ENCODE data around the gene VSNL1. TPM values are rescaled to one million over a fixed set of nuclear protein-coding genes. Genes with fewer than 3 reads are reported as not detected.

Gene VSNL1
- total RNA-seq, 1 donor from 2014 or later: 0.13 TPM

GRCh38 chr2:17674817-17675216 lies 134.3 kb downstream of the VSNL1 start:
- no peaks in the 10 kb centered on the region for H3K36me3 ChIP-seq (ENCODE audit: control insufficient read depth, insufficient read depth, low read length)
- DNase-seq (ENCODE audit: low read depth): no peak
- H3K4me3 ChIP-seq (ENCODE audit: low read depth, low read length): no peak overlapping the region
- H3K27me3 ChIP-seq (ENCODE audit: control insufficient read depth, insufficient read depth, low read length): no peaks in the 10 kb centered on the region
- TF ChIP-seq CTCF (IDR thresholded peaks at IDR 0.05; ENCODE audit: insufficient read depth, low read length, poor library complexity, severe bottlenecking): no peak

GRCh38 chr2:17680119-17680518 lies 139.6 kb downstream of the VSNL1 start:
- DNase-seq (ENCODE audit: low read depth): no peak
- TF ChIP-seq CTCF (IDR thresholded peaks at IDR 0.05; ENCODE audit: insufficient read depth, low read length, poor library complexity, severe bottlenecking): no peak
- H3K4me3 ChIP-seq (ENCODE audit: low read depth, low read length): no peak overlapping the region
- no peaks in the 10 kb centered on the region for H3K36me3 ChIP-seq (ENCODE audit: control insufficient read depth, insufficient read depth, low read length)
- no peaks in the 10 kb centered on the region for H3K27me3 ChIP-seq (ENCODE audit: control insufficient read depth, insufficient read depth, low read length)

- TF ChIP-seq CTCF (IDR thresholded peaks at IDR 0.05; ENCODE audit: insufficient read depth, low read length, poor library complexity, severe bottlenecking): no peak
- no peaks in the 10 kb centered on the region for H3K36me3 ChIP-seq (ENCODE audit: control insufficient read depth, insufficient read depth, low read length)
- no peak overlapping the region for H3K4me3 ChIP-seq (ENCODE audit: low read depth, low read length)
- no peak for DNase-seq (ENCODE audit: low read depth)
- H3K27me3 ChIP-seq (ENCODE audit: control insufficient read depth, insufficient read depth, low read length): no peaks in the 10 kb centered on the region
Observed at GRCh38 chr2:17682098-17682857, 141.8 kb downstream of the VSNL1 start.

- H3K27me3 ChIP-seq (ENCODE audit: control insufficient read depth, insufficient read depth, low read length): no peaks in the 10 kb centered on the region
- no peak for TF ChIP-seq CTCF (IDR thresholded peaks at IDR 0.05; ENCODE audit: insufficient read depth, low read length, poor library complexity, severe bottlenecking)
- H3K4me3 ChIP-seq (ENCODE audit: low read depth, low read length): no peak overlapping the region
- DNase-seq (ENCODE audit: low read depth): no peak
- H3K36me3 ChIP-seq (ENCODE audit: control insufficient read depth, insufficient read depth, low read length): no peaks in the 10 kb centered on the region
Observed at GRCh38 chr2:17683981-17684380, 143.5 kb downstream of the VSNL1 start.

- H3K4me3 ChIP-seq (ENCODE audit: low read depth, low read length): no peak overlapping the region
- no peaks in the 10 kb centered on the region for H3K27me3 ChIP-seq (ENCODE audit: control insufficient read depth, insufficient read depth, low read length)
- no peak for TF ChIP-seq CTCF (IDR thresholded peaks at IDR 0.05; ENCODE audit: insufficient read depth, low read length, poor library complexity, severe bottlenecking)
- no peak for DNase-seq (ENCODE audit: low read depth)
- no peaks in the 10 kb centered on the region for H3K36me3 ChIP-seq (ENCODE audit: control insufficient read depth, insufficient read depth, low read length)
Observed at GRCh38 chr2:17688600-17688999, 148.1 kb downstream of the VSNL1 start.

- Histone ChIP-seq H3K4me3 (ENCODE audit: low read depth, low read length) (no peak overlapping the region), H3K36me3 (ENCODE audit: control insufficient read depth, insufficient read depth, low read length) (no peaks in the 10 kb centered on the region), H3K27me3 (ENCODE audit: control insufficient read depth, insufficient read depth, low read length) (no peaks in the 10 kb centered on the region)
- no peak for TF ChIP-seq CTCF (IDR thresholded peaks at IDR 0.05; ENCODE audit: insufficient read depth, low read length, poor library complexity, severe bottlenecking)
- no peak for DNase-seq (ENCODE audit: low read depth)
Observed at GRCh38 chr2:17689010-17689409, 148.5 kb downstream of the VSNL1 start.
